HCT116 (cell line): ENCODE results near the gene PLGRKT. TPM values are rescaled to one million over a fixed set of nuclear protein-coding genes. Genes with fewer than 3 reads are reported as not detected.

Source experiments
- ATAC-seq: fragments of 200-7000 bp; cut with Tn5 transposase; 2 replicates; pipeline ENCODE4 v1.9.1; 2020; ENCODE audit warnings: mild to moderate bottlenecking, moderate library complexity
- BruUV-seq: library from RNA; stranded (reverse); fragments of 400-500 nt; replicated peaks from 2 replicates; lab custom pipeline; 2021; lab: Mats Ljungman, UMichigan
- CTCF ChIA-PET: fragments of 300-600 bp; sonication (Branson Sonifier 250); formaldehyde crosslinking; loops from one replicate; lab custom pipeline; 2021; ENCODE audit warnings: antibody characterized with exemption; lab: Charles Lee
- POLR2A ChIA-PET: fragments of 300-600, 350-600 bp; sonication (Branson Sonifier 250); formaldehyde crosslinking; loops from one replicate; lab custom pipeline; 2021; ENCODE audit warnings: antibody characterized with exemption; lab: Charles Lee
- RAD21 ChIA-PET, 2 experiments: fragments of 300-600 bp; sonication (Branson Sonifier 250); formaldehyde crosslinking; loops; one replicate each; lab custom pipeline; 2023; ENCODE audit warnings: low total read pairs in 2 of 2; ENCODE audit not compliant: uncharacterized antibody in 2 of 2, unreplicated experiment in 2 of 2, low non-redundant PET in 1 of 2; lab: Charles Lee
- DNase-seq: peaks from one replicate; pipeline ENCODE4 v3.0.0-alpha.2; 2010; ENCODE audit warnings: low read depth, low spot score
- H2AFZ ChIP-seq: fragments of 200-600 bp; shearing (Covaris generic), sonication (generic); 2 replicates; pipeline ENCODE4 v1.6.1; 2017; ENCODE audit warnings: low read depth, mixed run types, mixed read lengths, antibody characterized with exemption, low read length; ENCODE audit not compliant: poor library complexity, severe bottlenecking
- H3K27ac ChIP-seq: 2 replicates; pipeline ENCODE4 v1.5.1; 2012; ENCODE audit warnings: low read depth, low read length
- H3K27me3 ChIP-seq: fragments of 200-600 bp; sonication (generic); 2 replicates; pipeline ENCODE4 v1.6.1; 2016; ENCODE audit warnings: mixed run types, low read length, mixed read lengths; ENCODE audit not compliant: insufficient read depth
- H3K36me3 ChIP-seq, 2 experiments: fragments of 200-500 bp in 1 of 2; fragments of 200-600 bp in 1 of 2; sonication (Bioruptor generic) in 1 of 2; sonication (generic) in 1 of 2; 2 replicates each; pipeline versions ENCODE4 v1.5.1 to v1.6.1; 2014 to 2016; ENCODE audit warnings: low read length in 2 of 2, inconsistent platforms in 1 of 2, mixed read lengths in 1 of 2, mixed run types in 1 of 2; ENCODE audit not compliant: insufficient read depth in 2 of 2, control insufficient read depth in 1 of 2
- H3K4me1 ChIP-seq, 2 experiments: fragments of 200-600 bp in 1 of 2; sonication (generic) in 1 of 2; 2 replicates each; pipeline versions ENCODE4 v1.5.1 to v1.6.1; 2012 to 2017; ENCODE audit warnings: low read length in 2 of 2, inconsistent platforms in 1 of 2, mild to moderate bottlenecking in 1 of 2, mixed read lengths in 1 of 2, mixed run types in 1 of 2, moderate library complexity in 1 of 2; ENCODE audit not compliant: insufficient read depth in 2 of 2, control insufficient read depth in 1 of 2
- H3K4me2 ChIP-seq: fragments of 200-600 bp; sonication (generic); 2 replicates; pipeline ENCODE4 v1.6.1; 2017; ENCODE audit warnings: mixed run types, low read length, mixed read lengths
- H3K4me3 ChIP-seq, 2 experiments: fragments of 200-600 bp in 1 of 2; sonication (generic) in 1 of 2; replicated peaks in 1 of 2; 2 replicates each; pipeline ENCODE4 v1.5.1; 2011 to 2016; ENCODE audit warnings: low read length in 2 of 2, control low read depth in 1 of 2, low read depth in 1 of 2, mild to moderate bottlenecking in 1 of 2, mixed read lengths in 1 of 2, mixed run types in 1 of 2
- H3K79me2 ChIP-seq: fragments of 200-600 bp; sonication (generic); 2 replicates; pipeline ENCODE4 v1.6.1; 2017; ENCODE audit warnings: mild to moderate bottlenecking, mixed run types, low read length, moderate library complexity, mixed read lengths; ENCODE audit not compliant: insufficient read depth
- H3K9ac ChIP-seq: fragments of 200-600 bp; sonication (generic); 2 replicates; pipeline ENCODE4 v1.6.1; 2016; ENCODE audit warnings: low read length, mixed read lengths
- H3K9me2 ChIP-seq: fragments of 200-600 bp; sonication (generic), shearing (Covaris generic); 2 replicates; pipeline ENCODE4 v1.6.1; 2017; ENCODE audit warnings: mixed run types, mild to moderate bottlenecking, moderate library complexity; ENCODE audit not compliant: insufficient read depth
- H3K9me3 ChIP-seq, 2 experiments: fragments of 200-500 bp in 1 of 2; fragments of 200-600 bp in 1 of 2; sonication (Bioruptor generic) in 1 of 2; sonication (generic) in 1 of 2; 2 replicates each; pipeline ENCODE4 v1.6.1; 2014 to 2017; ENCODE audit warnings: low read length in 2 of 2, mixed read lengths in 2 of 2, inconsistent platforms in 1 of 2, low read depth in 1 of 2, mild to moderate bottlenecking in 1 of 2, mixed run types in 1 of 2, moderate library complexity in 1 of 2; ENCODE audit not compliant: control insufficient read depth in 1 of 2, insufficient read depth in 1 of 2
- H4K20me1 ChIP-seq: fragments of 200-600 bp; sonication (generic), shearing (Covaris generic); 2 replicates; pipeline ENCODE4 v1.6.1; 2017; ENCODE audit warnings: mixed run types, mild to moderate bottlenecking, moderate library complexity; ENCODE audit not compliant: insufficient read depth
- ATF3 ChIP-seq: IDR thresholded peaks from 2 replicates; pipeline ENCODE4 v1.6.1; 2012
- CTCF ChIP-seq, 3 experiments: fragments of 200-600 bp in 1 of 3; sonication (generic) in 1 of 3; IDR thresholded peaks in 2 of 3; conservative IDR thresholded peaks in 1 of 3; 2 replicates each; pipeline ENCODE4 v1.5.1; 2012 to 2017; ENCODE audit warnings: low read depth in 2 of 3, low read length in 2 of 3, antibody characterized with exemption in 1 of 3, borderline replicate concordance in 1 of 3, control low read depth in 1 of 3, mild to moderate bottlenecking in 1 of 3, mixed read lengths in 1 of 3, mixed run types in 1 of 3, moderate library complexity in 1 of 3; ENCODE audit not compliant: insufficient read depth in 1 of 3
- EZH2 ChIP-seq: fragments of 200-600 bp; sonication (generic); IDR thresholded peaks from 2 replicates; pipeline ENCODE4 v1.6.1; 2017; ENCODE audit warnings: antibody characterized with exemption, mixed run types
- MAX ChIP-seq: IDR thresholded peaks from 2 replicates; pipeline ENCODE4 v1.6.1; 2012
- RAD21 ChIP-seq: IDR thresholded peaks from 2 replicates; pipeline ENCODE4 v1.6.1; 2012; ENCODE audit warnings: low read depth, mild to moderate bottlenecking
- intact Hi-C: fragments of 100-400 bp; cut with micrococcal nuclease; formaldehyde crosslinking; loops from 2 replicates; pipeline ENCODE4 v1.10.0; 2022
- total RNA-seq: library from RNA; stranded (reverse); gene quantifications from one replicate; pipeline ENCODE4 v1.2.1, GENCODE V29; 2021; ENCODE audit not compliant: unreplicated experiment

Gene PLGRKT
- total RNA-seq, 1 experiment from 2014 or later: 23.8 TPM

GRCh38 chr9:5442400-5443011 is 4.8 kb upstream of the PLGRKT start:
- ATAC-seq (peak; percentile 54), DNase-seq (no peak)
- Histone ChIP-seq H3K9me2 (no peaks in the 10 kb centered on the region), H3K79me2 (no peaks in the 10 kb centered on the region), H3K4me3 (no peak overlapping the region), H3K27ac (no peak overlapping the region), H4K20me1 (no peaks in the 10 kb centered on the region), H3K27me3 (no peaks in the 10 kb centered on the region), H3K36me3 (no peaks in the 10 kb centered on the region), H2AFZ (peak overlapping the region; percentile 75), H3K4me2 (no peak overlapping the region), H3K9me3 (no peaks in the 10 kb centered on the region), H3K9ac (no peak overlapping the region), H3K4me1 (peaks cover 13 to 33% of the 10 kb centered on the region in 2 experiments)
- intact Hi-C loops: loop anchor here (5.0 to 10.0 kb wide), 4 partner anchors 255 to 838 kb away; partner anchors contain the start of genes INSL6 and JAK2
- CTCF ChIA-PET: interaction anchor here (0.6 to 3.0 kb wide), 15 partner anchors 8 to 1056 kb away, joined by 3 to 22 read pairs (median 3); partner anchors contain the start of gene CD274
- POLR2A ChIA-PET: interaction anchor here (1.2 kb wide), 1 partner anchor 8 kb away, joined by 4 read pairs; the partner anchor contains the start of gene CD274
- RAD21 ChIA-PET: interaction anchor here (0.6 to 1.0 kb wide), 6 partner anchors 12 to 693 kb away, joined by 3 to 6 read pairs (median 3); no protein-coding TSS in a partner anchor
- peak; percentile 71 for TF ChIP-seq RAD21
- no peak for TF ChIP-seq ATF3
- TF ChIP-seq CTCF (IDR thresholded peaks at IDR 0.05 in 2 of 3, conservative IDR thresholded peaks at IDR 0.05 in 1 of 3; ENCODE audit: borderline replicate concordance in 1 of 3, insufficient read depth in 1 of 3, low read depth in 2 of 3, low read length in 2 of 3): peak; percentile 46 to 68 (median 53); a peak in 5 of 6 replicates
- TF ChIP-seq MAX: no peak
- TF ChIP-seq EZH2: no peak
- BruUV-seq: no TSS peak
